Smooth muscle cell (in vitro differentiated cells): Measurements from ENCODE around the gene PALLD. TPM values are rescaled to one million over a fixed set of nuclear protein-coding genes. Genes with fewer than 3 reads are reported as not detected.
"Not testable (repeated sequence)": the region's sequence is repeated elsewhere in the genome, so short reads cannot be mapped to it uniquely, and the experiment has no call there.

Source experiments
- DNase-seq: peaks from one replicate; lab custom pipeline; 2025; ENCODE audit not compliant: unreplicated experiment; lab: John Stamatoyannopoulos, UW
- H2AFZ ChIP-seq: fragments of 200-600 bp; sonication (generic); 2 replicates; pipeline ENCODE4 v1.6.0; 2016; ENCODE audit warnings: antibody characterized with exemption, low read depth, mild to moderate bottlenecking
- H3F3A ChIP-seq: fragments of 200-600 bp; sonication (generic); 2 replicates; pipeline ENCODE4 v1.6.0; 2017; ENCODE audit warnings: antibody characterized with exemption, low read depth
- H3K27ac ChIP-seq: fragments of 200-600 bp; sonication (generic); 2 replicates; pipeline ENCODE4 v1.5.1; 2016; ENCODE audit warnings: low read depth, mild to moderate bottlenecking
- H3K27me3 ChIP-seq: fragments of 200-600 bp; sonication (generic); 2 replicates; pipeline ENCODE4 v1.6.1; 2016; ENCODE audit warnings: low read depth, mild to moderate bottlenecking
- H3K36me3 ChIP-seq: fragments of 200-600 bp; sonication (generic); 2 replicates; pipeline ENCODE4 v1.5.1; 2016; ENCODE audit warnings: low read depth
- H3K4me1 ChIP-seq: fragments of 200-600 bp; sonication (generic); 2 replicates; pipeline ENCODE4 v1.5.1; 2016; ENCODE audit warnings: low read depth
- H3K4me2 ChIP-seq: fragments of 200-600 bp; sonication (generic); 2 replicates; pipeline ENCODE4 v1.6.0; 2016; ENCODE audit warnings: mild to moderate bottlenecking
- H3K4me3 ChIP-seq: fragments of 200-600 bp; sonication (generic); 2 replicates; pipeline ENCODE4 v1.5.1; 2016; ENCODE audit warnings: mild to moderate bottlenecking
- H3K79me2 ChIP-seq: fragments of 200-600 bp; sonication (generic); 2 replicates; pipeline ENCODE4 v1.6.0; 2016; ENCODE audit warnings: low read depth, mild to moderate bottlenecking
- H3K9ac ChIP-seq: fragments of 200-600 bp; sonication (generic); 2 replicates; pipeline ENCODE4 v1.6.0; 2016; ENCODE audit warnings: low read depth
- H3K9me3 ChIP-seq: fragments of 200-600 bp; sonication (generic); replicated peaks from 2 replicates; pipeline ENCODE4 v1.5.1; 2016; ENCODE audit warnings: low read depth
- H4K20me1 ChIP-seq: fragments of 200-600 bp; sonication (generic); 2 replicates; pipeline ENCODE4 v1.6.0; 2016; ENCODE audit warnings: low read depth
- CTCF ChIP-seq: fragments of 200-600 bp; sonication (generic); IDR thresholded peaks from 2 replicates; pipeline ENCODE4 v1.5.1; 2017; ENCODE audit warnings: borderline replicate concordance, mild to moderate bottlenecking, antibody characterized with exemption; ENCODE audit not compliant: insufficient read depth, poor library complexity, severe bottlenecking
- WGBS: methylation state at CpG from one replicate; pipeline ENCODE4 v1.1.7; 2016; ENCODE audit warnings: low lambda C conversion rate; 5-methylcytosine and 5-hydroxymethylcytosine counted together
- polyA plus RNA-seq: library from polyadenylated mRNA; unstranded; fragments of >200 nt; fragmentation: Nextera tagmentation; extraction: Ambion mirVana; gene quantifications from 2 replicates; pipeline ENCODE4 v1.2.1, GENCODE V29; 2016
- total RNA-seq: library from RNA; depleted of rRNA; stranded (reverse); fragments of >200 nt; gene quantifications from 2 replicates; pipeline ENCODE4 v1.2.3, GENCODE V29; 2014

The PALLD gene
- total and polyA plus RNA-seq, 2 experiments from 2014 or later = 354 to 415 TPM

GRCh38 chr4:168930413-168931196, 433.8 kb downstream of the PALLD start:
- no peaks in the 10 kb centered on the region for H3K4me1 ChIP-seq
- H3K4me2 ChIP-seq = no peak overlapping the region
- no peak for TF ChIP-seq CTCF
- no peak overlapping the region for H3K9ac ChIP-seq
- H3K36me3 ChIP-seq = peaks cover 38% of the 10 kb centered on the region
- H3K27me3 ChIP-seq = no peaks in the 10 kb centered on the region
- H3K9me3 ChIP-seq = no peaks in the 10 kb centered on the region
- no peak for DNase-seq
- no peak overlapping the region for H3K27ac ChIP-seq
- H4K20me1 ChIP-seq = peaks cover 23% of the 10 kb centered on the region
- no peaks in the 10 kb centered on the region for H3K79me2 ChIP-seq
- peaks cover 65% of the 10 kb centered on the region for H3F3A ChIP-seq
- 78% methylated on average over 6 of the region's 6 CpGs for WGBS
- no peak overlapping the region for H3K4me3 ChIP-seq
- no peak overlapping the region for H2AFZ ChIP-seq

- DNase-seq = no peak
- no peak for TF ChIP-seq CTCF
- no peaks in the 10 kb centered on the region for H3K79me2 ChIP-seq
- H3K27ac ChIP-seq = no peak overlapping the region
- no peak overlapping the region for H2AFZ ChIP-seq
- no peak overlapping the region for H3K9ac ChIP-seq
- peaks cover 60% of the 10 kb centered on the region for H3F3A ChIP-seq
- no peaks in the 10 kb centered on the region for H3K9me3 ChIP-seq
- peaks cover 31% of the 10 kb centered on the region for H3K36me3 ChIP-seq
- H3K4me1 ChIP-seq = no peaks in the 10 kb centered on the region
- no peak overlapping the region for H3K4me3 ChIP-seq
- H4K20me1 ChIP-seq = peaks cover 17% of the 10 kb centered on the region
- no peak overlapping the region for H3K4me2 ChIP-seq
- H3K27me3 ChIP-seq = no peaks in the 10 kb centered on the region
Measured at GRCh38 chr4:168931215-168931650, 434.4 kb downstream of the PALLD start.

GRCh38 chr4:168932138-168932537, 435.3 kb downstream of the PALLD start:
- Histone ChIP-seq H4K20me1 (peaks cover 17% of the 10 kb centered on the region), H3K9me3 (no peaks in the 10 kb centered on the region), H3K9ac (no peak overlapping the region), H3K4me3 (no peak overlapping the region), H3K36me3 (peaks cover 22% of the 10 kb centered on the region), H3K4me1 (no peaks in the 10 kb centered on the region), H3K27ac (no peak overlapping the region), H2AFZ (no peak overlapping the region), H3F3A (peaks cover 55% of the 10 kb centered on the region), H3K27me3 (no peaks in the 10 kb centered on the region), H3K4me2 (no peak overlapping the region), H3K79me2 (no peaks in the 10 kb centered on the region)
- DNase-seq = no peak
- no peak for TF ChIP-seq CTCF

- no peak for DNase-seq
- TF ChIP-seq CTCF = no peak
Measured at GRCh38 chr4:168933423-168933822, 436.6 kb downstream of the PALLD start.

GRCh38 chr4:168937473-168937872, 440.6 kb downstream of the PALLD start:
- H3K79me2 ChIP-seq, H3K36me3 ChIP-seq, H3K27ac ChIP-seq, H3F3A ChIP-seq, H2AFZ ChIP-seq, H3K4me2 ChIP-seq, H3K9me3 ChIP-seq, H3K4me1 ChIP-seq, H3K4me3 ChIP-seq, DNase-seq, H4K20me1 ChIP-seq, H3K27me3 ChIP-seq, H3K9ac ChIP-seq: not testable (repeated sequence)
- 98% methylated on average over 3 of the region's 3 CpGs for WGBS

More at GRCh38 chr4:168933423-168933822, 436.6 kb downstream of the PALLD start:
- Histone ChIP-seq H3K4me1 (no peaks in the 10 kb centered on the region), H4K20me1 (peaks cover 17% of the 10 kb centered on the region), H3F3A (peaks cover 46% of the 10 kb centered on the region), H3K4me3 (no peak overlapping the region), H3K79me2 (no peaks in the 10 kb centered on the region), H3K27me3 (no peaks in the 10 kb centered on the region), H2AFZ (no peak overlapping the region), H3K4me2 (no peak overlapping the region), H3K36me3 (peaks cover 11% of the 10 kb centered on the region), H3K27ac (no peak overlapping the region), H3K9ac (no peak overlapping the region), H3K9me3 (peaks cover 8% of the 10 kb centered on the region)
